ENCODE measurements around the gene CYP39A1.

DNA sequence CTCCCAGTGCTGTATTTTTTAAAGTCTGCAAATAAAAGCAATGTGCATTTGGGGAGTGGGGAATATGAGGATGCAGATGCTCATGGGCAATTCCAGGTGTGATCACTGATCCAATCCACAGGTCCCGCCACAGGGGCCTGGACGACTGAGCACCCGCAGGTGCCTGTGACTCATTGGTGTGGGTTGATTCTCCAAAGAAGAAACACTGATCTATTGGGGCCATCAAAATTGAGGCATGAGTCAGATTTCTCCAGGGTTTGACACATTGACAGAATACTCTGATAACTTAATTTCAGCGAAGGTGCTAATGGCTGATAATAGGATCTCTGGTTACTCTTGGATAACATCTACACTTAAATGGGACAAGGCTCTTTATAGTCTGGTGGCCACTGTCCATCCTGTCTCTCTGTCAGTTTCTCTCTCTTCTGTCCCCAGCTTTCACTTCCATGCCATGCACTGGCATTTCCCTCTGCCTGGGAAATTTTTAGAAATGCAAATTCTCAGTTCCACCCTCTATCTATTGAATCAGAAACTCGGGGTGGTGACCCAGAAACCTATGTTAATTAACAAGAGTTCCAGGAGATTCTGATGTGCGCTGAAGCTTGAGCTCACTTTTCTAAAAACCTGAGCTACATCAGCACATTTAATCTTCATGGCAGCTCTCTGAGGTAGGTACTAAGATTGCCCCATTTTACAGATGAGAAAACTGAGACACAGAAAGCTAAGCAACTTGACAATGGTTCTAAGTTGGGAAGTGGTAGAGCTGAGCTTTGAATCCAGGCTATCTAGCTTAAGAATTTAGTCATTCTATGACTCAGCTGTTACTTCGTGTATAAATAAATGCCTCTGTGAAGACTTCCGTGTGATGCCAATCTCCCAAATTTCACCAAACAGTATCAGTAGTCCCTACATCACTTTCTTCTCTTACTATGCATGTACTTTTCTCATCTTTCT is 151.2 kb downstream of the CYP39A1 start:
- TF ChIP-seq EZH2phosphoT487 (IDR thresholded peaks at IDR 0.05; ENCODE audit: borderline replicate concordance) = no peak
- TF ChIP-seq, protein P1, sequence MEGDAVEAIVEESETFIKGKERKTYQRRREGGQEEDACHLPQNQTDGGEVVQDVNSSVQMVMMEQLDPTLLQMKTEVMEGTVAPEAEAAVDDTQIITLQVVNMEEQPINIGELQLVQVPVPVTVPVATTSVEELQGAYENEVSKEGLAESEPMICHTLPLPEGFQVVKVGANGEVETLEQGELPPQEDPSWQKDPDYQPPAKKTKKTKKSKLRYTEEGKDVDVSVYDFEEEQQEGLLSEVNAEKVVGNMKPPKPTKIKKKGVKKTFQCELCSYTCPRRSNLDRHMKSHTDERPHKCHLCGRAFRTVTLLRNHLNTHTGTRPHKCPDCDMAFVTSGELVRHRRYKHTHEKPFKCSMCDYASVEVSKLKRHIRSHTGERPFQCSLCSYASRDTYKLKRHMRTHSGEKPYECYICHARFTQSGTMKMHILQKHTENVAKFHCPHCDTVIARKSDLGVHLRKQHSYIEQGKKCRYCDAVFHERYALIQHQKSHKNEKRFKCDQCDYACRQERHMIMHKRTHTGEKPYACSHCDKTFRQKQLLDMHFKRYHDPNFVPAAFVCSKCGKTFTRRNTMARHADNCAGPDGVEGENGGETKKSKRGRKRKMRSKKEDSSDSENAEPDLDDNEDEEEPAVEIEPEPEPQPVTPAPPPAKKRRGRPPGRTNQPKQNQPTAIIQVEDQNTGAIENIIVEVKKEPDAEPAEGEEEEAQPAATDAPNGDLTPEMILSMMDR (conservative IDR thresholded peaks at IDR 0.05; ENCODE audit: low read length) = no peak
